OCI-LY7 (cell line): ENCODE data around the gene SLC25A11.

Source experiments
- CTCF ChIP-seq: fragments of 200-600 bp; sonication (generic); conservative IDR thresholded peaks from 2 replicates; pipeline ENCODE4 v1.5.1; 2014; ENCODE audit warnings: mild to moderate bottlenecking, antibody characterized with exemption, low read length, moderate library complexity, mixed read lengths
- EZH2phosphoT487 ChIP-seq: fragments of 200-600 bp; sonication (generic); IDR thresholded peaks from 2 replicates; pipeline ENCODE4 v1.6.1; 2018; ENCODE audit warnings: low read depth, borderline replicate concordance, mild to moderate bottlenecking, mixed run types, antibody characterized with exemption, low read length, moderate library complexity, mixed read lengths

GRCh38 chr17:4958102-4958501 lies 18.3 kb upstream of the SLC25A11 start:
- TF ChIP-seq CTCF, result no peak
- TF ChIP-seq EZH2phosphoT487, result no peak
